Lower leg skin (tissue), 3 donors: ENCODE results near the gene REPS1.

Experiments used
- CTCF ChIP-seq, 3 donors: fragments of 450-650 bp; IDR thresholded peaks; one replicate each; pipeline ENCODE4 v1.5.1; 2016; ENCODE audit warnings: antibody characterized with exemption in 3 of 3, mild to moderate bottlenecking in 3 of 3, moderate library complexity in 2 of 3
- POLR2A ChIP-seq, 2 donors: fragments of 450-650 bp; IDR thresholded peaks; one replicate each; pipeline ENCODE4 v1.6.1; 2016 to 2017; ENCODE audit warnings: antibody characterized with exemption in 2 of 2, mild to moderate bottlenecking in 1 of 2, moderate library complexity in 1 of 2

- TF ChIP-seq POLR2A (IDR thresholded peaks at IDR 0.05), result no peak
- TF ChIP-seq CTCF (IDR thresholded peaks at IDR 0.05), result no peak
Observed at GRCh38 chr6:138948004-138948403, 40.0 kb downstream of the REPS1 start.
